Measurements from ENCODE around the gene PMAIP1. TPM values are rescaled to one million over a fixed set of nuclear protein-coding genes. Genes with fewer than 3 reads are reported as not detected.

PMAIP1 gene
- total and polyA plus RNA-seq, 8 donors = 2.3 to 8.3 (median 3.7) TPM; not detected in 2

GRCh38 chr18:59902993-59903610, 3.3 kb downstream of the PMAIP1 start:
- no peak overlapping the region for H3K4me3 ChIP-seq
- DNase-seq = no peak
- WGBS, 5 donors = 90 to 95% (median 94%) methylated on average over 8 of the region's 8 CpGs
- H3K27me3 ChIP-seq = peaks cover 0 to 40% (median 2%) of the 10 kb centered on the region in 3 donors
- TF ChIP-seq POLR2AphosphoS5 (IDR thresholded peaks at IDR 0.05) (no peak), CTCF (IDR thresholded peaks at IDR 0.05) (no peak), EP300 (IDR thresholded peaks at IDR 0.05) (no peak), POLR2A (IDR thresholded peaks at IDR 0.05) (no peak)
- H3K4me1 ChIP-seq = peaks cover 7 to 46% (median 25%) of the 10 kb centered on the region in 4 donors
- intact Hi-C loops (cut with DNase I; ENCODE audit: low total_unique reads) = no loop called here
- H3K9me3 ChIP-seq = no peaks in the 10 kb centered on the region
- no peak overlapping the region for H3K27ac ChIP-seq
- peaks cover 0 to 4% (median 0%) of the 10 kb centered on the region in 4 donors for H3K36me3 ChIP-seq

- DNase-seq = no peak
- peaks cover 7 to 39% (median 17%) of the 10 kb centered on the region in 4 donors for H3K4me1 ChIP-seq
- H3K27ac ChIP-seq = peak overlapping the region in 2 of 5 donors; percentile 25 to 68
- 69 to 79% (median 77%) methylated on average over 1 of the region's 1 CpG for WGBS, 5 donors
- peaks cover 0 to 40% (median 3%) of the 10 kb centered on the region in 3 donors for H3K27me3 ChIP-seq
- intact Hi-C loops (cut with DNase I; ENCODE audit: low total_unique reads) = no loop called here
- H3K9me3 ChIP-seq = no peaks in the 10 kb centered on the region
- TF ChIP-seq EP300 (IDR thresholded peaks at IDR 0.05) (no peak), POLR2A (IDR thresholded peaks at IDR 0.05) (no peak)
- H3K4me3 ChIP-seq = no peak overlapping the region
- H3K36me3 ChIP-seq = peaks cover 0 to 4% (median 0%) of the 10 kb centered on the region in 4 donors
Measured at GRCh38 chr18:59904011-59904601, 4.3 kb downstream of the PMAIP1 start.

GRCh38 chr18:59905686-59906091, 5.9 kb downstream of the PMAIP1 start:
- TF ChIP-seq CTCF (IDR thresholded peaks at IDR 0.05) (no peak), POLR2A (IDR thresholded peaks at IDR 0.05) (no peak), EP300 (IDR thresholded peaks at IDR 0.05) (no peak), POLR2AphosphoS5 (IDR thresholded peaks at IDR 0.05) (no peak)
- no peak for DNase-seq
- Histone ChIP-seq H3K4me1 (peaks cover 0 to 25% (median 5%) of the 10 kb centered on the region in 4 donors), H3K27ac (no peak overlapping the region), H3K36me3 (peaks cover 0 to 4% (median 0%) of the 10 kb centered on the region in 4 donors), H3K27me3 (peaks cover 0 to 40% (median 3%) of the 10 kb centered on the region in 3 donors), H3K9me3 (no peaks in the 10 kb centered on the region), H3K4me3 (no peak overlapping the region)
- intact Hi-C loops (cut with DNase I; ENCODE audit: low total_unique reads) = no loop called here
- WGBS, 5 donors = 64 to 80% (median 72%) methylated on average over 4 of the region's 4 CpGs

- intact Hi-C loops (cut with DNase I; ENCODE audit: low total_unique reads) = no loop called here
- peaks cover 0 to 4% (median 0%) of the 10 kb centered on the region in 4 donors for H3K36me3 ChIP-seq
- peaks cover 0 to 38% (median 3%) of the 10 kb centered on the region in 3 donors for H3K27me3 ChIP-seq
- no peaks in the 10 kb centered on the region for H3K9me3 ChIP-seq
- WGBS, 5 donors = 81 to 93% (median 87%) methylated on average over 3 of the region's 3 CpGs
- no peak for DNase-seq
- H3K27ac ChIP-seq = no peak overlapping the region
- no peak for TF ChIP-seq POLR2AphosphoS5 (IDR thresholded peaks at IDR 0.05)
- no peak overlapping the region for H3K4me3 ChIP-seq
- H3K4me1 ChIP-seq = peaks cover 0 to 20% (median 2%) of the 10 kb centered on the region in 4 donors
Measured at GRCh38 chr18:59906203-59906602, 6.4 kb downstream of the PMAIP1 start.

- DNase-seq = no peak
- Histone ChIP-seq H3K27me3 (peaks cover 0 to 38% (median 3%) of the 10 kb centered on the region in 3 donors), H3K9me3 (no peaks in the 10 kb centered on the region), H3K36me3 (peaks cover 0 to 4% (median 0%) of the 10 kb centered on the region in 4 donors), H3K4me1 (peaks cover 0 to 18% (median 2%) of the 10 kb centered on the region in 4 donors), H3K27ac (no peak overlapping the region), H3K4me3 (no peak overlapping the region)
- TF ChIP-seq EP300 (IDR thresholded peaks at IDR 0.05) = no peak
- no peak for TF ChIP-seq POLR2AphosphoS5 (IDR thresholded peaks at IDR 0.05)
- TF ChIP-seq CTCF (IDR thresholded peaks at IDR 0.05) = no peak
- TF ChIP-seq POLR2A (IDR thresholded peaks at IDR 0.05) = no peak
- intact Hi-C loops (cut with DNase I; ENCODE audit: low total_unique reads) = no loop called here
- 55 to 68% (median 61%) methylated on average over 5 of the region's 5 CpGs for whole genome bisulfite sequencing, 5 donors
Measured at GRCh38 chr18:59907172-59907571, 7.4 kb downstream of the PMAIP1 start.
